ENCODE results near the gene SCIMP.
"Not testable (repeated sequence)": the region's sequence is repeated elsewhere in the genome, so short reads cannot be mapped to it uniquely, and the experiment has no call there.

SCIMP gene

DNA sequence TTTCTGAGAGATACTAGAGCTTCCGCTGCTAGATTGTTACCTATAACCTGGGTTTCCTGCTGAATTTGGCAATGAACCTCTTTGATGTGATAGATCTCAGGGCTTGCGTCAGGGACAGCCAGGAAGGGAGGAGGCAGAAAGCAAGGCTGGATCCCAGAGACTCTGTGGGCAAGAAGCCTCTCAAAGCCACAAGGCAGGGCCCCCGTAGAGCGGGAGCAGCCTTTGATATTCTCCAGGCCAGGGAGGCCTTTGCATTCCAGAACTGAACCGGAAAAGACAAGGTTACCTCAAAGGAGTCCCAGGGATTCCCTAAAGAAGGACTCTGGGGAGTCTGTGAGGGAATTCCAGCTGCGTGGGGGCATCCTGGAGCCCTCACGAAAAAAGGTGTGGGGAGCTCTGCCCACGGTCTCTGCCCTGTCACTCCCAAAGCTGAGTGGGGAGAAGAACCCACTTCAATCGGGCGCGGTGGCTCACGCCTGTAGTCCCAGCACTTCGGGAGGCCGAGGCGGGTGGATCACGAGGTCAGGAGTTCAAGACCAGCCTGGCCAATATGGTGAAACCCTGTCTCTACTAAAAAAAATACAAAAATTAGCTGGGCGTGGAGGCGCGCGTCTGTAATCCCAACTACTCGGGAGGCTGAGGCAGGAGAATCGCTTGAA is 14.3 kb upstream of the SCIMP start:
- TF ChIP-seq, protein P1, sequence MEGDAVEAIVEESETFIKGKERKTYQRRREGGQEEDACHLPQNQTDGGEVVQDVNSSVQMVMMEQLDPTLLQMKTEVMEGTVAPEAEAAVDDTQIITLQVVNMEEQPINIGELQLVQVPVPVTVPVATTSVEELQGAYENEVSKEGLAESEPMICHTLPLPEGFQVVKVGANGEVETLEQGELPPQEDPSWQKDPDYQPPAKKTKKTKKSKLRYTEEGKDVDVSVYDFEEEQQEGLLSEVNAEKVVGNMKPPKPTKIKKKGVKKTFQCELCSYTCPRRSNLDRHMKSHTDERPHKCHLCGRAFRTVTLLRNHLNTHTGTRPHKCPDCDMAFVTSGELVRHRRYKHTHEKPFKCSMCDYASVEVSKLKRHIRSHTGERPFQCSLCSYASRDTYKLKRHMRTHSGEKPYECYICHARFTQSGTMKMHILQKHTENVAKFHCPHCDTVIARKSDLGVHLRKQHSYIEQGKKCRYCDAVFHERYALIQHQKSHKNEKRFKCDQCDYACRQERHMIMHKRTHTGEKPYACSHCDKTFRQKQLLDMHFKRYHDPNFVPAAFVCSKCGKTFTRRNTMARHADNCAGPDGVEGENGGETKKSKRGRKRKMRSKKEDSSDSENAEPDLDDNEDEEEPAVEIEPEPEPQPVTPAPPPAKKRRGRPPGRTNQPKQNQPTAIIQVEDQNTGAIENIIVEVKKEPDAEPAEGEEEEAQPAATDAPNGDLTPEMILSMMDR (IDR thresholded peaks at IDR 0.05; ENCODE audit: poor library complexity, severe bottlenecking): no peak
- no peak overlapping the region for H3K27ac ChIP-seq (ENCODE audit: poor library complexity, severe bottlenecking)
- no peak for ATAC-seq (ENCODE audit: low read depth)

DNA sequence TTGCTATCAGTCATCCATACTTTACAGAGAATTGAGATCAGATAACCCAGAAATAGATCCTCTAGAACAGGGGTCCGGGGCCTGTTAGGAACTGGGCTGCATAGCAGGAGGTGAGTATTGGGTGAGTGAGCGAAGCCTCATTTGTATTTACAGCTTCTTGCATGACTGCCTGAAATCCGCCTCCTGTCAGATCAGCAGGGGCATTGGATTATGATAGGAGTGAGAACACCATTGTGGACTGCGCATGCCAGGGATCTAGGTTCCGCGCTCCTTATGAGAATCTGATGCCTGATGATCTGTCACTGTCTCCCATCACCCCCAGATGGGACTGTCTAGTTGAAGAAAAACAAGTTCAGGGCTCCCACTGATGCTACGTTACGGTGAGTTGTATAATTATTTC is 13.0 kb upstream of the SCIMP start:
- Histone ChIP-seq H3K27me3 (ENCODE audit: insufficient read depth, poor library complexity, severe bottlenecking) (no peaks in the 10 kb centered on the region), H3K9me3 (ENCODE audit: severe bottlenecking) (no peaks in the 10 kb centered on the region), H3K27ac (ENCODE audit: poor library complexity, severe bottlenecking) (no peak overlapping the region), H3K4me3 (ENCODE audit: severe bottlenecking) (no peak overlapping the region), H3K4me1 (ENCODE audit: insufficient read depth, poor library complexity, severe bottlenecking) (no peaks in the 10 kb centered on the region), H3K36me3 (ENCODE audit: low read depth) (no peaks in the 10 kb centered on the region)
- TF ChIP-seq, protein P1 (IDR thresholded peaks at IDR 0.05; ENCODE audit: poor library complexity, severe bottlenecking): no peak
- ATAC-seq (ENCODE audit: low read depth) (no peak), DNase-seq (ENCODE audit: low spot score) (no peak)

More for the DNA sequence above, 14.3 kb upstream of the SCIMP start:
- Histone ChIP-seq H3K4me3 (ENCODE audit: severe bottlenecking) (no peak overlapping the region), H3K4me1 (ENCODE audit: insufficient read depth, poor library complexity, severe bottlenecking) (no peaks in the 10 kb centered on the region), H3K9me3 (ENCODE audit: severe bottlenecking) (no peaks in the 10 kb centered on the region), H3K27me3 (ENCODE audit: insufficient read depth, poor library complexity, severe bottlenecking) (no peaks in the 10 kb centered on the region), H3K36me3 (ENCODE audit: low read depth) (no peaks in the 10 kb centered on the region)
- DNase-seq (ENCODE audit: low spot score): no peak

DNA sequence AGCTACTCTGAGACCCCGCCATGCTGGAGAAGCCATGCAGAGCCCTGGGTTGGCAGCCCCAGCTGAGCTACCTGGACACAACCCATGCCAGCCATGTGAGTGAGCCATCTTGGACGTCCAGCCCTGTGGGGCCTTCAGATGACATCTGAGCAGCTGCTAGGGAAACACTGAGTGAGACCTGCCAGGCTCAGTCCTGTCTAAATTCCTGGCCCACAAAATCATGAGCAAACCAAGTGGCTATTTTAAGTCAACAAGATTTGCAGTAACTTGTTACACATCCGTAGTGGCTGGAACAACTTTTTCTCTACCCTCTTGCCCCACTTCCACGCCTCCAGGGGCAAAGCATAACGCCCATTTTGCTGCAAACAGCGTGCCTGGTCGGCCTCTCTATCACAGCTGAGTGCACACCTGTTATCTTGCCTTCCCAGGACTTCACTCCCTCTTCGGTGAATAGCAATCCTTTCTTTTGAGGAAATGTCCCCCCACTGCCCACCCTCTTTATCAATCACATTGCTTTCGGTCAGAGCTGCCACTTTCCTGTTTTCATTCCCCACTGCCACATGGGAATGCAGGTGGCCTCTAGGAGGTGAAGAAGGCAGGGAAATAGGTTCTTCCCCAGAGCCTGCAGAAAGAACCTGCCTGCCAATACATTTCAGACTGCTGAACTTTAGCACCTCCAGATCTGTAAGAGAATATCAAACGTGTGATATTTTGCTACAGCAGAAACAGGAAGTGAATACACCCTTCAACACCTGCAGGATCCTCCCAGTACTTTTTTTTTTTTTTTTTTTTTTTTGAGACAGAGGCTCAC is 7.4 kb upstream of the SCIMP start:
- H3K9me3 ChIP-seq (ENCODE audit: severe bottlenecking): no peaks in the 10 kb centered on the region
- no peaks in the 10 kb centered on the region for H3K36me3 ChIP-seq (ENCODE audit: low read depth)
- H3K4me1 ChIP-seq (ENCODE audit: insufficient read depth, poor library complexity, severe bottlenecking): no peaks in the 10 kb centered on the region
- H3K27me3 ChIP-seq (ENCODE audit: insufficient read depth, poor library complexity, severe bottlenecking): no peaks in the 10 kb centered on the region
- ATAC-seq (ENCODE audit: low read depth) (no peak; the same call in 2 of the 3 replicates), DNase-seq (ENCODE audit: low spot score) (no peak)
- TF ChIP-seq, protein P1 (IDR thresholded peaks at IDR 0.05; ENCODE audit: poor library complexity, severe bottlenecking): no peak
- H3K27ac ChIP-seq (ENCODE audit: poor library complexity, severe bottlenecking): no peak overlapping the region
- no peak overlapping the region for H3K4me3 ChIP-seq (ENCODE audit: severe bottlenecking)

DNA sequence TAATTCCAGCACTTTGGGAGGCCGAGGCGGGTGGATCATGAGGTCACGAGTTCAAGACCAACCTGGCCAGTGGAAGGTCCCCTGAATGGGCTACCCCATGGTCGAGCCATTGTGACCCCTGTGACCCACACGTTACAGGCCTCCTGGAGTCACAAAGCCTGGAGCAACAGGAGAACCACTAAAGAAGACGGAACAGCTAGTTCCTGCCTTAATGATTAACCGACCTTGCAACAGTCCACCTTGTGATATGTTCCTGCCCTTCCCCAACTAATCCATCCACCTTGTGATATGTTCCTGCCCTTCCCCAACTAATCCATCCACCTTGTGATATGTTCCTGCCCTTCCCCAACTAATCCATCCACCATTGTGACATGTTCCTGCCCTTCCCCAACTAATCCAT is 5.1 kb upstream of the SCIMP start:
- not testable (repeated sequence) for H3K27me3 ChIP-seq (ENCODE audit: insufficient read depth, poor library complexity, severe bottlenecking); H3K36me3 ChIP-seq (ENCODE audit: low read depth); H3K9me3 ChIP-seq (ENCODE audit: severe bottlenecking); H3K4me1 ChIP-seq (ENCODE audit: insufficient read depth, poor library complexity, severe bottlenecking); H3K4me3 ChIP-seq (ENCODE audit: severe bottlenecking); ATAC-seq (ENCODE audit: low read depth); H3K27ac ChIP-seq (ENCODE audit: poor library complexity, severe bottlenecking); DNase-seq (ENCODE audit: low spot score)

DNA sequence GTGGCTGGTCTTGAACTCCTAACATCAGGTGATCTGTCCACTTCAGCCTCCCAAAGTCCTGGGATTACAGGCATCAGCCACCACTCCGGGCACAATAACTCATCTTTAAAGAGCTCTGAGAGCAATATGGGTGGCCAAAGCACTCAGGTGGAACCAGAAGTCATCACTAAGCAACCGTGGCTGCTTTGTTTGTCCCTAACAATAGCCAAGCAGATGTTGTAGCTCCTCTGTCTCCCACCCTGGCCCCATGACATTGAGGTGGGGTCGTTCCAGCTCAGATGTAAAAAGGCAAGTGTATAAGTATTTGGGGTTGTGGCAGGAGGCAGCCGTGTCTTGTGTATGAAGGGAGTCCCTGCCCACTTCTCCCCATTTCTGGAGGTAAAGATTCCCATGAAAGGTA is 3.7 kb upstream of the SCIMP start:
- TF ChIP-seq, protein P1 (IDR thresholded peaks at IDR 0.05; ENCODE audit: poor library complexity, severe bottlenecking): no peak
- ATAC-seq (ENCODE audit: low read depth) (no peak), DNase-seq (ENCODE audit: low spot score) (no peak)

More for the DNA sequence above, 3.7 kb upstream of the SCIMP start:
- H3K9me3 ChIP-seq (ENCODE audit: severe bottlenecking): no peaks in the 10 kb centered on the region
- no peak overlapping the region for H3K4me3 ChIP-seq (ENCODE audit: severe bottlenecking)
- H3K4me1 ChIP-seq (ENCODE audit: insufficient read depth, poor library complexity, severe bottlenecking): no peaks in the 10 kb centered on the region
- H3K27me3 ChIP-seq (ENCODE audit: insufficient read depth, poor library complexity, severe bottlenecking): no peaks in the 10 kb centered on the region
- no peaks in the 10 kb centered on the region for H3K36me3 ChIP-seq (ENCODE audit: low read depth)
- H3K27ac ChIP-seq (ENCODE audit: poor library complexity, severe bottlenecking): no peak overlapping the region

All from RWPE2 (cell line).